Chondrocyte (in vitro differentiated cells): Measurements from ENCODE around the gene DYDC1. TPM values are rescaled to one million over a fixed set of nuclear protein-coding genes. Genes with fewer than 3 reads are reported as not detected.

Experiments used
- DNase-seq: peaks from one replicate; pipeline ENCODE4 v3.0.0; 2021; ENCODE audit warnings: mixed read lengths, low spot score
- H3K27ac Mint-ChIP-seq: one replicate; pipeline ENCODE4 v1.8.0; 2021; ENCODE audit warnings: mild to moderate bottlenecking, moderate library complexity, mixed read lengths; ENCODE audit not compliant: unreplicated experiment
- H3K27me3 Mint-ChIP-seq: 2 replicates; pipeline ENCODE4 v1.8.0; 2021; ENCODE audit warnings: low read depth, mixed read lengths
- H3K36me3 Mint-ChIP-seq: 2 replicates; pipeline ENCODE4 v1.8.0; 2021; ENCODE audit warnings: low read depth, mixed read lengths
- H3K4me1 Mint-ChIP-seq: 2 replicates; pipeline ENCODE4 v1.8.0; 2021; ENCODE audit warnings: low read depth, mild to moderate bottlenecking, mixed read lengths
- H3K4me3 Mint-ChIP-seq: one replicate; pipeline ENCODE4 v1.8.0; 2021; ENCODE audit warnings: mild to moderate bottlenecking, moderate library complexity, mixed read lengths; ENCODE audit not compliant: unreplicated experiment
- H3K9me3 Mint-ChIP-seq: 2 replicates; pipeline ENCODE4 v1.8.0; 2021; ENCODE audit warnings: low read depth, mixed read lengths
- CTCF ChIP-seq: fragments of 200-600 bp; sonication (generic); IDR thresholded peaks from 2 replicates; pipeline ENCODE4 v1.5.0; 2021; ENCODE audit warnings: antibody characterized with exemption, mild to moderate bottlenecking, moderate library complexity
- total RNA-seq: library from RNA; stranded (reverse); gene quantifications from 3 replicates; pipeline ENCODE4 v1.2.1, GENCODE V29; 2021

DYDC1 gene
- total RNA-seq, 1 donor from 2014 or later, result not detected

GRCh38 chr10:80324086-80324485, 32.5 kb downstream of the DYDC1 start:
- DNase-seq, result no peak
- Mint-ChIP-seq H3K4me1 (peaks cover 6% of the 10 kb centered on the region), H3K4me3 (no peak overlapping the region), H3K27me3 (peaks cover 5% of the 10 kb centered on the region), H3K9me3 (no peaks in the 10 kb centered on the region), H3K27ac (no peak overlapping the region), H3K36me3 (no peaks in the 10 kb centered on the region)
- TF ChIP-seq CTCF, result no peak

GRCh38 chr10:80323311-80323710, 33.2 kb downstream of the DYDC1 start:
- no peaks in the 10 kb centered on the region for H3K36me3 Mint-ChIP-seq
- no peak for DNase-seq
- H3K27me3 Mint-ChIP-seq, result peaks cover 5% of the 10 kb centered on the region
- H3K27ac Mint-ChIP-seq, result no peak overlapping the region
- no peak overlapping the region for H3K4me3 Mint-ChIP-seq
- TF ChIP-seq CTCF, result no peak
- H3K9me3 Mint-ChIP-seq, result no peaks in the 10 kb centered on the region
- H3K4me1 Mint-ChIP-seq, result peaks cover 6% of the 10 kb centered on the region

- H3K27ac Mint-ChIP-seq, result no peak overlapping the region
Measured at GRCh38 chr10:80322711-80323110, 33.8 kb downstream of the DYDC1 start.

GRCh38 chr10:80322158-80322557, 34.4 kb downstream of the DYDC1 start:
- Mint-ChIP-seq H3K4me3 (no peak overlapping the region), H3K27me3 (peaks cover 5% of the 10 kb centered on the region), H3K4me1 (peaks cover 6% of the 10 kb centered on the region), H3K27ac (no peak overlapping the region), H3K9me3 (peaks cover 5% of the 10 kb centered on the region), H3K36me3 (no peaks in the 10 kb centered on the region)
- no peak for DNase-seq
- TF ChIP-seq CTCF, result no peak

More at GRCh38 chr10:80322711-80323110, 33.8 kb downstream of the DYDC1 start:
- no peak overlapping the region for H3K4me3 Mint-ChIP-seq
- H3K27me3 Mint-ChIP-seq, result peaks cover 5% of the 10 kb centered on the region
- no peak for TF ChIP-seq CTCF
- DNase-seq, result no peak
- peaks cover 6% of the 10 kb centered on the region for H3K4me1 Mint-ChIP-seq
- H3K36me3 Mint-ChIP-seq, result no peaks in the 10 kb centered on the region
- H3K9me3 Mint-ChIP-seq, result no peaks in the 10 kb centered on the region

GRCh38 chr10:80321183-80321582, 35.4 kb downstream of the DYDC1 start:
- DNase-seq, result no peak
- H3K4me3 Mint-ChIP-seq, result no peak overlapping the region
- H3K36me3 Mint-ChIP-seq, result no peaks in the 10 kb centered on the region
- peaks cover 2% of the 10 kb centered on the region for H3K27me3 Mint-ChIP-seq
- TF ChIP-seq CTCF, result no peak
- no peak overlapping the region for H3K27ac Mint-ChIP-seq
- H3K4me1 Mint-ChIP-seq, result peaks cover 6% of the 10 kb centered on the region
- peaks cover 5% of the 10 kb centered on the region for H3K9me3 Mint-ChIP-seq
